ENCODE measurements around the gene WWTR1.

The WWTR1 gene

DNA sequence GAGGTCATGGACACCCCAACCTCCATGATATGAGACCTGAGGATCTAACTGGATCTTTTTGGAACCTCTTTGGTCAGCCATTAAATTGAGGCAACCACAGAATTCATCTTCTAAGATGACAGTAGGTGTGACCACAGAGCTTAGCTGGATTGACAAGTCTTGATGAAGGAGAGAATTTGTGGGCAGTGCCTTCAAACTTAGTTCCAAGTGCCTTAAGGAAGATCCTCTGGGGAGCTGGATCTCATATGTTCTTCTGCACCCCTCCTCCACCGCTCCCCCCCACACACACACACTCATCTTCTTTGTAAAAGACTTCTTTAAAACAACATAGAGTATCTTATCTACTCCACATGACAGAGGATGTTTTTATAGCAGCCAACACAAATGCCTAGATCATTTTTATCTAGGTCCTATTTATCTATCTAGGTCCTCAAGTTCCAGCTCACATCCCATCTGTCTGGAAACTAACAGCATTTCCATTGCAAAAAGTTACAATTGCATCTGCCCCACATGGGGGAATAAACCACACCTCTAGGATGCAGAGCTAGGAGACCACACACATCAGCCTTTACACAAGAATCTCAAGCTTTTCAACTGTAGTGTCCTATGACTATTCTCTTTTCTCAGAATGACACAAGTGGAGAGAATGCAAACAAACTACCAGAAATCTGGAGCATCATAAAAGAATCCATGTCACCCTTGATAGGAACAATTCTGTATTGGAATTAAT is 37.4 kb downstream of the WWTR1 start:
- DNase-seq = no peak

GRCh38 chr3:149619136-149619535 is 38.7 kb downstream of the WWTR1 start:
- DNase-seq = no peak

GRCh38 chr3:149618151-149619123 is 39.4 kb downstream of the WWTR1 start:
- no peak for DNase-seq

DNA sequence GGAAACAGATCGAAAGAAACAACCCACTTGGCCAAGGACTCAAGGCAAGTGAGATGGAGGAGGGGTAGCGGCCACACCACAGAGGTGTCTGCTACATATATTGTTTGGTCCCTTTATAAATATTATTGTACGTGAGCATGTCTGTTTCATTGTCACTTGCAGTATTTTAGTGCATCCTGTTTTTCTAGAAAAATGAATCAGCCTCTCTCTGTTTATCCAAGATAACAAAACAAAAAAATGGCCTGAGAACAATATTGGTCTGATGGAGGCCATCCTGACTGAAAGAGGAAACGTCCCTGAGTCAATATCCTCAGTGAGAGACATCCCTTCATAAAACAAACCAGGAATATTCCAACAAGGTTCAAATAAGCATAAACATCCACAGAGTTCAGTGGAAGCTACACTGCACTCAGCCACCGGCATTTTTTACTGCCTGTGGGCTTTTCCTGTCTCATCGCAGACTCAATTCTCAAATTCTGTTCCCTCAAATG is 42.0 kb downstream of the WWTR1 start:
- DNase-seq = no peak

DNA sequence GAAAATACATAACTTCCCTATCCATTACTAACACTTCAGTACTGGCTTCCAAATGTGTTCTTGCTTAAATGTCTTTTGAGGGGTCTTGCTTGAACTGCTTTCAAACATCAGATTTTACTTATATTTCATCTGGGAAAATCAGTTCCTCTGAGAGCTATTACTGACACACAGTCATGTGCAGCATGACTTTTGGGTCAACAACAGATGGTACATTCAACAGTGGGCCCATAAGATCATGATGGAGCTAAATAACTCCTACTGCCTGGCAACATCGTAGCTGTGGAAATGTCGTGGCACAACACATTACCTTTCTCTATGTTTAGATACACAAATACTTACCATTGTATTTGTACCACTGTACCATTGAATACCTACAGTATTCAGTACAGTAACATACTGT is 43.8 kb downstream of the WWTR1 start:
- DNase-seq = no peak

- DNase-seq = no peak
Observed at GRCh38 chr3:149612456-149612855, 45.4 kb downstream of the WWTR1 start.

DNA sequence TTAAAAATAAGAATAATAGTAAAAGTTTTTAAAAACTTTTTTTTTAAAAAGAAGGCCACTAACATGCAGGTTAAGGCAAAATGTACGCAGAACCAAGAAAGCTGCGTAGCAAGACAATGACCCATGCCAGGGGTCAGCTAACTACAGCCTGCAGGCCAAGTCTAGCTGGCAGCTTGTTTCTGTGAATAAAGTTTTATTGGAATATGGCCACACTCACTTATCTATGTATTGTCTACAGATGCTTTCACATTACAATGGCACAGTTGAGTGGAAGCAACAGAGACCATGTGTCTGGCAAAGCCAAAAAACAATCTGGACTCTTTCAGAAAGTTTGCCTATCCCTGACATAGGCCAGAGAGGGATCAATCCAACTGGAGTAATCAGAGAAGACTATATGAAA is 46.7 kb downstream of the WWTR1 start:
- DNase-seq = no peak

DNA sequence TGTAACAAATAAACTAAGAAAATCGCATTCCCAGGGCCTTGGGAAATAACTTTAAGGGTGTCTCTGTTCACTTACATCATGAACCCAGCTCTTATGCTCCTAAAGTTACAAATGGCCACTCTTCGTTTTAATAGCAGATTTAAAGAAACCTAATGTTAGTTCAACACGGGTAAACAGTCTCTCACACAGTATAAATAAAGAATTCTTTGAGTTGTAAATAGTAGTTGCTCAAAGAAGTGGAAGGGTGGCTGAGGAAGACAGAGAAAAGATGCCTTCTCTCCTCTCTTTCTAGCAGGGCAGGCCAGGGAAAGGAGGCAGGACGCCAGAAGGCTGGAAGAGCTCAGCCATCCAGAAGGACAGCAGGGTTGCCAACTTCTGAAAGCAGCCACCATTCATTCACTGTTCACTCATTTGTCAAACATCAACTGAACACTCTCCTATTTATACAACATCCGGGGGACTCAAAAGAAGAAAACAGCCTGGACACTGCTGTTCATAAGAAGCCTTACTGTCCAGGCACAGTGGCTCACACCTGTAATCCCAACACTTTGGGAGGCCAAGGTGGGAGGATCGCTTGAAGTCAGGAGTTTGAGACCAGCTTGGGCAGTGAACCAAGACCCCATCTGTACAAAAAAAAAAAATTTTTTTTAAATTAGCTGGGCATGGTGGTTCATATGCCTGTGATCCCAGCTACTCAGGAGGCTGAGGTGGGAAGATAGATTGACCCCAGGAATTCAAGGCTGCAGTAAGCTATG is 47.3 kb downstream of the WWTR1 start:
- no peak for DNase-seq

- DNase-seq = no peak
Observed at GRCh38 chr3:149609595-149609994, 48.2 kb downstream of the WWTR1 start.

- DNase-seq = no peak
Observed at GRCh38 chr3:149608987-149609386, 48.8 kb downstream of the WWTR1 start.

DNA sequence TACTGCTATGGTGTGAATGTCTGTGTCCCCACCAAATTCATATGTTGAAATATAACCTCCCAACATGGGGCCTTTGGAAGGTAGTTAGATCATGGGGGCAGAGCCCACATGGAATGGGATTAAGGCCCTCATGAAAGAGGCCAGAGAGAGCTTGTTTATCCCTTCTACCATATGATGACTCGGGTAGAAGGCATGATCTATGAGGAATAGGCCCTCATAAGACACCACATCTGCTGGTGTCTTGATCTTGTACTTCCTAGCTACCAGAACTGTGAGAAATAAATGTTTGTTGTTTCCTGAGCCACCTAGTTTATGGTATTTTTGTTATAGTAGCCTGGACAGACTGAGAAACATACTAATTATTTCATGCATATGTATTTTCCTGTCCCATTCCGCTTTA is 51.9 kb downstream of the WWTR1 start:
- DNase-seq = no peak

- no peak for DNase-seq
Observed at GRCh38 chr3:149604125-149604875, 53.5 kb downstream of the WWTR1 start.

DNA sequence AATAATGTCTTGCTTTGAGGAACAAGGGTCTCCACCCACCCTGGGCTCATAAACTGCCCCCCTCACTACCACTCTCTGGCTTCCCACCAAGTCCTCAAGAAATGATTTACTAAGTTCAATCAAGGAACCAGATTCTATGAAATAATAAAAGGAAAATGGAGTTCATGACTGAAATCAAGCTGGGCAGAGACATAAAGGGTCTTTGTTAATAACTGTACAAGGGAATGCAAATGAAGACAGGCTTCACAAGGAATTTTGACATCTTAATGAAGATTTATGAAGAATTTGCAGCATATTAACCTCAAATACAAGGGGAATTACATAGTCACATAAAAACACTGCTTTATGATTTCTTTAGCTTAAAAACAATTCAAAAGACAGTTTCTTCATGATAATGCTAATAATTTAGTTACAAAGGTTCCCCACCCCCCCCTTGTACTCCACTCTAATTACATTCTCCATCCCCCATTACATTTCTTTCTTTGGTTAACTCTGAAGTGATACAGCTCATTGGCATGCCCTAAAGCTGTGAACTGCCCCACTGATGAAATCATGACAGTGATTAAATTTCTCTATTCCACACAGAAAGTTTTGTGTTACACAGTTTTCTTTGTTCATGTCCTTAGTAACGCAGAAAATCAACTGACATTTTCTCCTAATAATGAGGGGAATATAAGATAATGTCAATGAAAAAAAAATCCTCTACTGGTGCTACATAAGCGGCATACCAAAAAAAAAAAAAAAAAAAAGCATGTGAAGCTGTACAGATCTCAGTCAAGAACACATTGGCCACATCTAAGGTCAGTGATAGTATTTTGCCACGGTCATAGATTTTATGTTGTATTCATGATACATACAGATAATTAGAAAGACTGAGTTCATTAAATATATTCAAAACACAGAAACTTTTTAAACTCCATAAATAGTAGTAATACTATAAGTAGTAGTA is 54.4 kb downstream of the WWTR1 start:
- no peak for DNase-seq

GRCh38 chr3:149600634-149601033 is 57.2 kb downstream of the WWTR1 start:
- no peak for DNase-seq

GRCh38 chr3:149599236-149599635 is 58.6 kb downstream of the WWTR1 start:
- DNase-seq = no peak

DNA sequence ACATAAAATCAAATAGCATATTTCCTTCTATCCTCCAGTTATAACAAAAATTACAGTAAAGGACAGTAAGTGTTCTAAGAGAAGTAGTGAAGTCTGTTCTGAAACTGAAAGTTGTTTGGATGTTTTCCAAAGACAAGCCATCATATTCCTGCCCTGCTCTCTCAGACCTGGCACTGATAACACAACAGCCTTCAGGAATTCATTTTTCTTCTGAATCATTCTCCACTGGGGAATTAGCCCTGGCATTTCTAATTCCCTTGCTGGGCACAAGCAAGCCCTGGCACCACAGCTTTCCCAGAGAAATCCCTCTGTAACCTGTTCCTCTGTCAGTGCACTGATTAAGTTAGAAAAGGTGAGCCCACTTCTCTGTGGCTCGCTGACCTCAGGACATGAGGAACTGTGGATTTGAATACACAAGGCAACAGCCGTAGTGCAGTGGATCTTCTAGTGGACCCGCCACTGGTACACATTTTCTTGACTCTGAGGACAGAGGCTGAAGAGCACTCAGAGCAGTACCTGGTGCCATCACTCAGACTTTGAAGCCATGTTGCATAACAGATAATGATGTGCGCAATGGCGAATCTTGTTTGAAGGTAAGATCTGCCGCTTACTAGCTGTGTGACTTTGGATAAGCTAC is 61.6 kb downstream of the WWTR1 start:
- DNase-seq = no peak

DNA sequence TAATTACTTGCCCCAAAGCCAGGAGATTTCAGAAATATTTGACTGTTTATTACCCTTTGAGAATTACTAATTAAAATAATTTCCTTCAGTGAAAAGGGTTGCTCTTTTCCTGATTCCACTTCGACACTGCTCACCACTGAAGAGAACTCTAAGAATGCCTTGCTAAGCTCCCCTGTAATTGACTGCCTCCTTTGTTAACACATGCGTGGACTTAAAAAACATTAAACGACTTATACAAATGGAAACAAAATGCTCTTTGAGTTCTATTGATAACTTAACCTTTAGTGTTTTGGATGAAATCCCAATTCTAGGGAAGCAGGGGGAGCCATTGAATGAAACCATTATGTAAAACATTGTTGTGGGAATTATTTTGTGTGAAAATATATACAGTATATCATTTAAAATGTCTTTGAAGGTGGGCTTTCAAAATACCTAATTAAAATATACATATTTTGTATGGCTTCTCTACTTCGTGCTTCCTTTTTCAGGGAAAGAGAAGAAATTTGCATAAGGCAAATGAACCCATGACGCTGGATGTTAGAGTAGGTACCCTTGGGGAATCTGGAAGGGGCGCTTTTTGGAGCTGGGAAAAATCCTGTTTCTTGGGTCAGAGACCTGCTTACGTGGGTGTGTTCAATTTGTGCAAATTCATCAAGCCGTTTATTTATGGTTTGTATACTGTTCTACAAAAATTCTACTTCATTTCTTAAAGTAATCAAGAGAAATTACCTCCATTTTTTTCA is 64.2 kb downstream of the WWTR1 start:
- DNase-seq = no peak

- no peak for DNase-seq
Observed at GRCh38 chr3:149592758-149593240, 65.0 kb downstream of the WWTR1 start.

- DNase-seq = no peak
Observed at GRCh38 chr3:149590691-149591441, 67.0 kb downstream of the WWTR1 start.
